Smooth muscle cell of the brain vasculature (primary cell): ENCODE results near the gene GALNS.
"Not testable (repeated sequence)": the region's sequence is repeated elsewhere in the genome, so short reads cannot be mapped to it uniquely, and the experiment has no call there.

Experiments
- DNase-seq: peaks from one replicate; pipeline ENCODE4 v3.0.0-alpha.2; 2012; ENCODE audit warnings: low read depth, low spot score

Gene GALNS

DNA sequence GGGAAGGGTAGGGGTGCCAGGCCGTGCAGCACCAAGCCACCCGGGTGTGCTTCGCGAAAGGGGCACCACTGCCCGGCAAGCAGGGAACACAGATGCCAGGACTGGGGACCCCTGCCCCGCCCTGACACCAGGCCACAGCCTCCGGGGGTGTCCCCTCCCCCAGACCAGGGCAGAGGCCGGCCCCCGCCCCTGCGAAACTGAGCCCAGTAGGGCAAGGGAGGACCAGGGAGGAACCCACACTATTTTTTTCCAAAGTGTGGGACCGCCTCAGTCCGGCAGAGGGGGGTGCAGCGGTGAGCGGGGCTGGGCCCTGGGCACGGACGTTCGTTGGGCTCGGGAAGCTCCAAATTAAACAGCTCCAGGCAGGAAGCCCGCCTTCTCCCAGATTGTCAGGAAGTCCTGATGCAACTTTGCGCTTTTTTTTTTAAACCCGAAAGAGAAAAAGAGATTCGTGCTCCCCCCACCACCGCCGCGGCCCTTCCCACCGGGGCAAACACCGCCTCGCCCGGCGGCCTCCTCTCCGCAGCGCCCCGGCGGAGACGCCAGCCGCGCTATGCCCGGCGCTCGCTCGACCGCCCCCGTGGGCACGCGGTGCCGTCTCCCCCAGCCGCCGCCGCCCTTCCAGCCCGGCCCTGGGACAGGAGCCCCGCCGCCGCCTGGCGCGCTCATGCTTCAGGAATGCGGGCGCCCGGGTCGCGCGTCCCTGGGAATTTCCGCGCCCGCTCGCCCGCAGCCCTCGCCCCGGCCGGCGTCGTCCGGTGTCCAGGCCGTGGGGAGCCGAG is 72.5 kb downstream of the GALNS start:
- no peak for DNase-seq

DNA sequence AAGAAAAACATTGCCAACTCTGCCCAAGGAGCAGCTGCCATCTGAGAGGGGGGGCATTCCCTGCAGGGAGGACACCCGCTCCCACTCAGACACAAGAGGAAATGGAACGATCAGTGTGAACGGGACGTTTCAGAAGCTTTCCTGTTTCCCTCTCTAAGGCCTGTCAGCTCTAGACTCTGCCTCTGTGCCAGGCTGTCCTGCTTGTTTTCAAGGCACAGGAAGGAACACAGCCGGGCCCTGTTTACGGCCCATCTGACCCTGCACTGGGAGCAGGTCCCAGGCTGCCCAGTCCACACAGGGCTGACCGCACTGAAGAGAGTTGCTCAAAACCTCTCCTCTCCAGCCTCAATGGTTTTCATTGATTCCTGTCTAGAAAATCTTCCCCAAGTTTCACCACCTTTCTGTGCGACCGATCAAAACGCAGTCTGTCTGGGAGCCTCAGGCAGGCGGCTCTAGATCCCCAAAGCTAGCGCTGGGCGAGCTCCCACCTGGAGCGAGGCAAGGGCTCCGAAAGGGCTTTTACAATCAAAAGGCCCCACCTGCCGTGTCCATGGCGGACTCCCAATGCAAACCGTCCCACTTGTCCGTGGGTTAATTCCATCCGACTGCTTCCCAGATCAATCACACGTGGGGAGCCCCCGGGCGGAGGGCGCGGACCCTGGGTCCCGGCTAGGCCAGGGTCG is 73.2 kb downstream of the GALNS start:
- DNase-seq = no peak

DNA sequence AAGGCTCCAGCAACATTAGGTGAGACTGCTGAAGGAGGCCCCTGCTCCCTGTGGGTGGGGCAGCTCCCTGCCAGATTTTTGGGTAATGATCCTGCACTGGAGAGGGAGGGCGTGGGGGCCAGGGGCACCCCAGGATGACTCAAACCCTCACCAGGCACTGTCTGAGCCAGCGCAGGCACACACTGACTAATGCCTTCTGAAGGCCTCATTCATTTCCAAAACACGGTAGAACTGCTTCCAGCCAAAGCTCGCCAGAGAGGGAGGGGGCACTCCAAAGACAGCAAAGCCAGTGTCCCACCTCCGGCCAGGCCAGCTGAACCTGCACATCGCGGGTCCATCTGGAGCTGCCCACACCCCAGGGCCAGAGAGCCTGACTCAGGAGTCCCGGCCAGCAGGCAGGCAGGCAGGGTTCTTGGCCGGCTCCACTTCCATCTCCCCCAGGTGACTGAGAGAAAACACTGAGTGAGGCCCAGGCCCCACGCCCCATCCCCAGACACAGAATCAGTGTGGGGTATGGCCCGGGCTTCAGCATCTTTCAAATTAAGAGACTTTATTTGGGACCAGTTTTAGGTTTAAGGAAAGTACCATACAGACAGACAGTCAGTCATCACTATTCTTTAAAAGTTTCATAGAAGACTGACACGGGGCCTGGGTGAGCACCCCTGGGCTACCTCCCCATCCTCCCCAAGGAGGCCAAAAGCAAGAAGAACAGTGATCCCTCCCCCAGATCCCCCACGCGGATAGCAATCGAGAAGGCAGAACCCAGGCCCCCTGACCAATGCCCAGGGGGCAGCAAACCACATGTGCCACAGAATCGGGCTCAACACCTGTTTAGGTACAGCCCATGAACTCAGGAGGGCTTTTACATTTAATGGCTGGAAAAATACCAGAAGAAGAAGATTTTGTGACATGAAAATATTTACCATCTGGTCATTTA is 74.0 kb downstream of the GALNS start:
- DNase-seq = no peak

DNA sequence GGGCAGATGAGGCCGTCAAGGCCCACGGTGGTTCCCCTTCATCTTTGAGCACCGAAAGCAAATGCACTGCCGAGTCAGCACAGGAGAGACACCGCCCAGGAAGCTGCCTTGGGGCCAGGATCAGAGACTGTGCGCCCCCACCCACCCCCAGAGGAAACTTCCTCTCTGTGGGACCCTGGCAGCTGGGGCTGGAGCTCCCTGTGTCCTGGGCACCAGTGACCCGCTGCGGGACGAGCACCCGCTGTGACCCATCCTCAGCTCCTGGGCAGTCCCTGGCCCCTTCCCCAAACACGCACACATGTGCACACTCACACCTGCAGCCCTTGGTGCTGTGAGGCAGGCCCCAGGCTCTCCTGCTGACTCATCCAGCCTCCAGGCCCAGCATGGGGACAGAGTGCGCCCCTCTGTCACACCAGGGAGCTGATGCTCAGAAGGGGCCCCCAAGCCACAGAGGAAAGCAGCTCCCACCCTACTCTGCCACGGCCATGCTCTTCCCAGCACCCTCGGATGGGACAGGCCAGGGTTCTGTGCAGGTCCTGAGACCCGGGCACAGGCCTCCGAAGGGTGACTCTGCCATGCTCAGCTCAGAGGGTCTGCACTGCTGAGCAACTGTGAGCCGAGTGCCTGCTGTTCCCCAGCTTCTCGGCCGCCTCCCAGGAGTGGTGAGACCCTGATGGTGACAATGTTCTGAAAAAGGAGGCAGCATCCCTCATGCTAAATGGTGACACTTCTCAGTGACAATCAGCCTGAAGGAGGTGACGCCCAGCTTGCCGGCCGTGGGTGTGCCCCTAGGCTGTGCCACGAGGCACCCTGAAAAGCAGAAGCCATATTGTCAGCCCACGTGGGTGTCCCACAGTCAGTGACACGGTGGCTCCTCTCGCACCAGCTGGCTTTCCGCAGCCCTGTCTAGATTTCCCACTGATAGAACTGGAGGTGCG is 75.3 kb downstream of the GALNS start:
- no peak for DNase-seq

DNA sequence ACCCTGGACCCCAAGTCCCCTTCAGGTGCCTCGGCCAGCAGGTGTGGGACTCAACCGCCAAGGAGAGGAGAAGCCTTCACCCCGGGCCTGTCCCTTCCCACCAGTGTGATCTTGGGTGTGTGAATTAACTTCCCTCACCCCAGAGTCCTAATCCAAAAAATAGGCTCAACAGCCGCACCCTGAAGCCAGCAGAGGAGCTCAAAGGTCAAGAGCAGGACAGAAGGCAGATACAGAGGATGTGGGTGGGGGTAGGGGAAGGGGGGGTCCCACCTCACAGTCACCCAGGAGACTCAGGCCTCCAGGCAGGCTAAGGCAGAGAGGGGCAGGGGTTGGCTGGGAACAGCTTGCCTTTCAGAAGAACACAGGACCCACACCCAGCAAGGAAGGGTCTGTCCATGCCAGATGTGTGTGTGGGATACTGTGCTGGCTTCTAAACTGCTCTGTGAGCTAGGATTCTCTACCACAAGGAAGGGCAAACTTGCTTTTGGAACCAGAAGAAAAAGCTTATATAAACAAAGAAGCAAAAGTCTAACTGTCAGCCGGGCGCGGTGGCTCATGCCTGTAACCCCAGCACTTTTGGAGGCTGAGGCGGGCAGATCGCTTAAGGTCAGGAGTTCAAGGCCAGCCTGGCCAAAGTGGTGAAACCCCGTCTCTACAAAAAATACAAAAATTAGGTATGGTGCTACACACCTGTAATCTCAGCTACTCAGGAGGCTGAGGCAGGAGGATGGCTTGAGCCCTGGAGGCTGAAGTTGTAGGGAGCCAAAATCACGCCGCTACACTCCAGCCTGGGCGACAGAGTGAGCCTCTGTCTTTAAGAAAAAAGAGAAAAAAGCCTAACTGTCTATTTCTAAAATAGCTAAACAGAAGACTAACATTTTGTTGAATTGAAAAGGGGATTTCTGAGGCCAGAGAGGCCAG is 76.3 kb downstream of the GALNS start:
- DNase-seq = no peak

DNA sequence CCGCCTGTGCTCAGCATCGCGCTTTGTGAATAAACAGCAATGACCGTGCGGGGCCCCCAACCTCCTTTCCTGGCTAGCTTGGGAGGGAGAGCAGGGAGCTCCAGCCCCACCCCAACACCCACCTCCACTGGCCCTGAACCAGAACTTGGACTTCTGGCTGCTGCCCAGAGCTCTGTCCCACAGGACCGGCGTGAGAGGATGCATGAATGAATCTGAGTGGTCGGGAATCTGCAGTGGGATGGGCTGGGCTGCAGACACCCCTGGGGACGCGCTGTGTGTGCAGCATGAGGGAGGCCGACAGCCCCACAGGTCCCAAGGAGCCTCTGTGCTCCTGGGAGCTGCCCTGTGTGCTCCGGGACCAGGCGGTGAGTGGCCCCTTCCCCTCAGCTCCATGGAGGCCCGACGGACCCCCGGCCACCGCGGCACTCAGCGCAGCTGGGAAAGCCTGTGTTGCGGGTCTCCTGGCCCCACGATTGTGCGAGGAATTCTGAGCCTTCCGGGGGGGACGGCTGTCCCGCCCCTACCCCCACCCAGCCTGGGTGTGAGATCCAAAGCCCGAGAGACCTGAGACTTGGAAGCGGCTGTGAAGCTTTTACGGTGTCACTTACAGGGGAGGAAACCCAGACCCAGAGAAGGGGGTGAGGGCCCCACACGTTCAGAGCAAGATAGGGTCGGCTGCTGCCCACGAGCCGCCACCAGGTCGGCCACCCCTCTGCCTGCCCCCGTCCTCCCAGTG is 77.2 kb downstream of the GALNS start:
- DNase-seq = no peak

DNA sequence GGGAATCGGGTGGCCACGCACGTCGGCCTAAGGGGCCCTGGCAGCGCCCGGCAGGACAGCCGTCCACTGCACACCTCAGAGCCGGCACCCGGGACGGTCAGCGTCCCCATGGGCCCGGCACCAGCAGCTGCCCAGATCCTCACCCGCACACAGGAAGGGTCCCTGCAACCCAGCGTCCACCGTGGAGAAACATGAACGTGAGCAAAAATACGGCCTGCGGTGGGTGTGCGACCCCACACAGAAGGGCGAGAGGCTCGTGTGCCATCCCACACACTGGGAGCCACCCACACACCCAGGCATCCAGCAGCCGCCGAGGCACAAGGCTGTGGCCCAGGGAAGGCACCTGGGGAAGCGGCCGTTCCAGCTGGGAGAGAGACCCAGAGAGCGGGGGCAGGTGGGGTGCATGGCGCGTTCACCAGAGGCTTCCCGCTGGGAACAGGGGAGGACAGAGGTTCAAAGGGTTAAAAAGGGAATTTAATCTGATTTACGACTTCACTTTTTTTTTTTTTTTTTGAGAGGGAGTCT is 78.1 kb downstream of the GALNS start:
- no peak for DNase-seq

DNA sequence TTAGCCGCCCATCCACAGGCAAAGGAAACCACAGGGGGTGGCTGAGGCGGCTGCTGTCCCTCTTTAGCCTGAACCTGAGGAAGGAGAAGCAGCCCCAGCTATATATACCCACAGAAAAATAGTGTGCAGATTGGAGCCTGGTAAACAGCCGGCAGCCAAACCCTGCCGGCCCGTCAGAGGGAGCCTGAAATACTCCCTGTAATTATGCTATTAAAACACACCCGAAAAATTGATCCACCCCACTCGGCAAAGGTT is 78.5 kb downstream of the GALNS start:
- DNase-seq = no peak

DNA sequence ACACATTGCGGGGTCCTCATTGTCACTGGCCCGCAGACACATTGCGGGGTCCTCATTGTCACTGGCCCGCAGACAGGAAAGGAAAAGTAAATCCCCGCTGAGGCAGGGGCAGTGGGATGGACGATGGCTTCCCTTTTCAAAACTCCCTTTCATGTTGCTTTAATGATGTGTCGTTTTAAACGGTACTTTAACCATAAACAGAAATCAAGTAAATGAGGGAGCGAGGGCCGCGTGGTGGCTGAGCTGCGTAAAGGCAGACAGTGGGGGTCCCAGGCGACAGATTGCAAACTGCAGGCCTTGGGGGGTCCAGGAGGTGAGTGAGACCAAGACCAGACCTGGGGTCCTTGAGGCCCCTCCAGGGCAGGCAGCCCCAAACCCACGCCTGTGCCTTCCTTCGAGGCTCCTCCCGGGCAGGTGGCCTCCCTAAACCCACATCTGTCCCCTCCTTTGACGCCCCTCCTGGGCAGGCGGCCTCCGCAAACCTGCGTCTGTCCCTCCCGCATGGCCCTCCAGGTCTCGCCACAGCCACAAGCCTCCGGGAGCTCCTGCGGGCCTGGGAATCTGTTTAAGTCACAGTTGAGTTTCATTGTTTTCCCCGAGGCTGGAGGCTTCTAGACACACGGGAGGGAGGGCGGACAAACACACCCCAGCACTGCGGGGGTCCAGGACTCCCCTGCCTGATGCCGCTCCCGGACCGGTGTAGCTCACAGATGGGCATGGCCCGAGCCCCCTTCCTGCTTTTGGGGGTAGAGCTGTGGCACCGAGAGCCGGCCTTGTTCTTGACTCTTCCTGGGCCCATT is 79.1 kb downstream of the GALNS start:
- no peak for DNase-seq

DNA sequence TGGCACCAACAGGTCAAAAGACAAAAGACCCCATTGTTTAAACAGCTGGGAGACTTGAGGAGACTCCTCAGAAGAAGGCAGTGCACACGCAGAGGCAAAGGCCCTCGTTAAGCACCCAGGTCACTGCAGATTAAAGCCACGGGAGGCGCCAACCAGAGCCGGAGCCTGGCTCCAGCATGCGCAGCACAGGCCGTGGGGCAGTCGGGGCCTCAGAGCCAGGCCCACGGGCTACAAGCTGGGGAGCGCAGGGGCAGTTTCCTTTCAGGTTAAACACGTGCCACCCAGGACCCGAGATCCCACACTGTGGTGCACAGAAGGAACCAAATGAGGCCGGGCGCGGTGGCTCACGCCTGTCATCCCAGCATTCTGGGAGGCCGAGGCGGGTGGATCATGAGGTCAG is 80.9 kb downstream of the GALNS start:
- DNase-seq = no peak

DNA sequence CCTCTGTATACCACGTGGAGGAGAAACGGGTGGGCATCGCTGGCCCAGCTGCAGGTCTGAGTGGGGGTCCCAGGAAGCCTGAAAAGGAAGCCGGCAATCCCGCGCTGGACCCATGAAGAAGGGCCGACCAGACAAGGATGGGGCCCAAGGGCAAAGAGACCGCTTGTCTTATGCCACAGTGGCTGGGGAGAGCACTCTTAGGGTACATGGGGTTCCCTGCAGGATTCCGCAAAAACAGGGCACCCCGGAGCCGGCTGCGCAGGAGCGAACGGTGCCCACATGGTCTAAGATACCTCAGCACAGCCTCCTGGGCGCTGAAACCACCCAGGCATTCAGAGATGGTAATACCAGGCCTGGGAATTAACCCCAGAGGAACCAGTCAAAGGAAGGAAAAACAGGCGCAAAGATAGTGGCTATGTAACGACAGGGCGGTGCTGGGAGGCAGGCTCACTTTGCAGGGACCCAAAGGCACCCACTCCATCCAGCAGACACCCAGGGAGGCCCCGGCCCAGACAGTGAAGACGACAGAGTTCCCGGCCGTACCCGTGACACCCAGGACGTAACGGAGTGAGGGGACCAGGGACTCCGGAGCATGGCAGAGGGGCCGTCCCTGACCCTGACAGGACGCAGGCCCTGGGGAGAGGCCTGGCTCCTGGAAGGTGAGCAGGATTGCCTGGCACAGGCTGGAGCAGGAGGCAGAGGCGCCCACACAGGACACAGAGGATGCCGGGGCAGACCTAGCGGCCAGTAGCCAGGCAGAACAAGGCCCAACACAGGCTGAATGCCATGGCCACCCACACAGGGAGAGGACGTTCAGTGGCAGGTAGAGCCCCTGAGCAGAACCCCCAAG is 82.0 kb downstream of the GALNS start:
- no peak for DNase-seq

DNA sequence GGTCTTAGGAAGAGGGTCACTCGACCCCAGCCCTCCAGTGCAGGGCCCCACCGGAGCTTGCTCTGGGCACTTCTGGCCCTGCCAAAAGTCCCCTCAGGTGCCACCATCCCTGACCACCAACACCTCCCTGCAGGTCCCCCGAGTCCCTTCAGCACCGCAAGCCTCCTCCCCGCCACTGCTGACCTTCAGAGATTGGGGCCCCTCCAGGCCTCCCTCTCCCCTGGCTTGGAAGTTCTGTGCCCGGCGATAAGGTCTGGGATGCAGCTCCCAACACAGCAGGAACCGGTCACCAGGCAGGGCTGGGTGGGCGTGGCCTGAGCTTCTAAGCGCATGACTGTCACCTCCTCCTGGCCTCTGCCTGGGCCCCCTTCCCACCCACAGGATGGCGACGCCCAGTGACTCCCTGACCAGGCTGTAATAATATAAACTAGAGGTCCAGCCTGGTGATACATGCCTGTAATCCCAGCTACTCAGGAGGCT is 82.9 kb downstream of the GALNS start:
- no peak for DNase-seq

DNA sequence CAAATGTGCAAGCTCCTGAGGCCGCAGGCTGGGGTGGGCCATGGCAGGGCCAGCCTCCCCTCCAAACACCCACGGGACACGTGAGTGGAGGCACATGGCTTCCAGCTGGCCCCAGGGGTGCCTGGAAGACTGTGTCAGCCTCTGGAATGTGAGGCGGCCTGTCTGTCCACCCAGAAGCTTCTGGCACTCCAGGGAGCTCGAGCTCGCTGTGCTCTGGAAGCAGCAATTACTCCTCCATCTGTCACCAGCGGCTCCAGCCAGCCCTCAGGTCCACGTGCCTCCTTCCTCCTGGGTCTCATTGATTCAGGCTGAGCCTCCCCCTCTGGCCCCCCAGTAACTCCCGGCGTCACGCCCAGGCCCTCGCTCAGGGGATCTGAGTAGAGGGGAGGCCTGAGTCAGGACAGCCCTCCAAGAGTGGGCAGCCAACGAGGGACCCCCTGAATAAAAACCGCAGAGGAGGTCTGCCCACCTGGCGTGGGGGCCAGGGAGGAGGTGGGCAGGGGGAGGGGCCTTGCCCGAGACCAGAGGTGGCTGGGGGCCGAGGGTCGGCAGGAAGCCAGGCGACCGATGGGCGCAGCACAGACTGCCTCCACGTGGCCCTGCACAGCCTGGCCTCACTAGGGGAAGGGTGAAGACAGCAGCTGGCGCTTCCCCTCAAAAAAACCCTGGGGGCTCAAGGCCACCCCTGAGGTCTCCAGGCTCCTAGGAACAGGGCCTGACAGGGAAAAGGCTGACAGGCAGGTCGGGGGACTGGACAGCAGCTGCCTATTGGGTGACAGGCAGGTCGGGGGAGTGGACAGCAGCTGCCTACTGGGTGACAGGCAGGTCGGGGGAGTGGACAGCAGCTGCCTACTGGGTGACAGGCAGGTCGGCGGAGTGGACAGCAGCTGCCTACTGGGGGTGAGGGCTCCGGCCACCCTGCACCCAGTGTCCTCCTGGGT is 83.6 kb downstream of the GALNS start:
- peak; percentile 64 for DNase-seq

DNA sequence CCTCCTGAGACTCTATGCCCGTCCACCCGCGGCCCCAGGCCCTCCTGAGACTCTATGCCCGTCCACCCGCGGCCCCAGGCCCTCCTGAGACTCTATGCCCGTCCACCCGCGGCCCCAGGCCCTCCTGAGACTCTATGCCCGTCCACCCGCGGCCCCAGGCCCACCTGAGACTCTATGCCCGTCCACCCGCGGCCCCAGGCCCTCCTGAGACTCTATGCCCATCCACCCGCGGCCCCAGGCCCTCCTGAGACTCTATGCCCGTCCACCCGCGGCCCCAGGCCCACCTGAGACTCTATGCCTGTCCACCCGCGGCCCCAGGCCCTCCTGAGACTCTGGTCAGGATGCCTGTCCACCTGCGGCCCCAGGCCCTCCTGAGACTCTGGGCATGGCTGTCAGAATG is 85.0 kb downstream of the GALNS start:
- DNase-seq = not testable (repeated sequence)

DNA sequence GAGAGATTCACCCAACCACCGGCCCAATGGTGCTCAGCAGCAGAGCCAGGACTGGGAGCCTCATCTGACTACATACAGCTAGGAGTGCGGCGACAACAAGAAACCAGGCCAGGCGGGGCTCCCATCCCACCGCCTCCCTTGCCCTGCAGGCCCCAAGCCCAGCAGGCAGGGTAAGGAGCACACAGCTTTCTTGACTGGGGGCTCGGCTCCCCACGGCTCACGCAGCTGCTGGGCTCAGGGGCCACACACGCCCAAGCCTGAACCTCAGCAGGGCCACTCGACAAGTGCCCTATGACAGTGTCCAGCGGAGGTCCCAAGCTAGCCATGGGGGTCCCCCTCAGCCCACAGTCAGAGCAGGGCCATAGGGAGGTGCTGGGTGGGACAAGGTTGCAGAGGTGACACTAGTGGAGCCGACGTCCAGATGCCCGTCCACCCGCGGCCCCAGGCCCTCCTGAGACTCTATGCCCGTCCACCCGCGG is 85.4 kb downstream of the GALNS start:
- DNase-seq = no peak
